Measurements from ENCODE around the gene SLC4A2.

The SLC4A2 gene

DNA sequence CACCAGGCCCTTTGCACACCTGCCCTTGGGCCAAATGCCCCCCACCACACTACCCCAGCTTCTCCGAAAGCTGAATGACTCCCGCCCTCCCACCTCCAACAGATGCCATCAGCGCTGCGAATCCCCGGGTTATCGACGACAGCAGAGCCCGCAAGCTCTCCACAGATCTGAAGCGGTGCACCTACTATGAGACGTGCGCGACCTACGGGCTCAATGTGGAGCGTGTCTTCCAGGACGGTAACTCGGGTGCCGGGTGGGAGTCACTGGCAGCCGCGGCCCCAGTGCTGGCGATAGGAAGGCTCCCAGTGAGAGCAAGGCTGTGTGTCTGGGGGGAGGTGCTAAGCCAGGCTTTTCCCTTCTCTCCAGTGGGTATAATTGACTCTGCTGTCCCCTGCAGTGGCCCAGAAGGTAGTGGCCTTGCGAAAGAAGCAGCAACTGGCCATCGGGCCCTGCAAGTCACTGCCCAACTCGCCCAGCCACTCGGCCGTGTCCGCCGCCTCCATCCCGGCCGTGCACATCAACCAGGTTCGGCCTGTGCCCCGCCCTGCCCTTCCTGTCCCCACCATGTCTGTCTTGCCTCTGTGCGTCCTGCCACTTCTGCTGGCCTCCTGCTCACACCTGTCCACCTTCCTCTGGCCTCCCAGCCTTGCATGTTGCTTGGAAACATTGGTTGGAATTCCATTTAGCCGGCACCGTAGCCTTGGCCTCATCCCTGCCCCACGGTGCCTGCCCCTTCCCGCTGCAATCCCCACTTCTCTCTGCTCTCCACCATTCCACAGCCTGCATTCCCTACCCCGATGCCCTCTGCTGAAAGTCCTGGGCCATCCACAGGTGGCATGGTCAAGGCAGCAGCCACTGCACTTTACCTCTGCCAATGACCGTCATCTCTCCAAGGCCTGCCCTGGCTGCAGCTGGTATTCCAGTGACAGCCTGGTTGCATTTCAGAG lies 59.0 kb downstream of the SLC4A2 start:
- DNase-seq, result no peak

DNA sequence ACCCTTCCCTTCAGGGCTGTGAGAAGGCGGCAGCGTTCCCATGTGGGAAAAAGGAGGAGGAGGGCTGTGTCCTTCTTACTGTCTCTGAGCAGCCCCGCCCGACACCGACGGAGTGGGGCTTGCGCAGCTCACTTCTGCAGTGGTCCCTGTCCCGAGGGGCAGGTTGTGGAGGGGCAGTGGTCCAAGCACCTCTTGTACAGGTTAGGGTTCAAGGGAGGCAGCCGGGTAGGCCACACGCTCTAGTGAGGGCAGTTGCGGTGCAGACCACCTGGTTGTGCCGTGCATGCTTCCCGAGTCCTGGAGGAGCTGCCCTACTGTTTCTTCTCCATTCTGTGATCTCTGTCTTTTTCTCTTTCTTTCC lies 59.6 kb downstream of the SLC4A2 start:
- DNase-seq, result no peak

DNA sequence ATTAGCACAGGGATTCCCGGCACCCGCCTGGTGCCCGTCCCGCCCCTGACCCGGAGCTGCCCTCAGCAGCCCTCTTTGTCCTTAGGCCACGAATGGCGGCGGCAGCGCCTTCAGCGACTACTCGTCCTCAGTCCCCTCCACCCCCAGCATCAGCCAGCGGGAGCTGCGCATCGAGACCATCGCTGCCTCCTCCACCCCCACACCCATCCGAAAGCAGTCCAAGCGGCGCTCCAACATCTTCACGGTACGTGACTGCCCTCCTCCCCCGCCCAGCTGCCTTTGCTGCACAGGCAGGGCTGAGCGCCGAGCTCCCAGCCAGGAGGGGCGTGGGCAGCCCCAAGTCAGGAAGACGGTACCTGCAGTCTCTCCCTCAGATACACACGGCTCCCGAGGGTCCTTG lies 60.5 kb downstream of the SLC4A2 start:
- no peak for DNase-seq

DNA sequence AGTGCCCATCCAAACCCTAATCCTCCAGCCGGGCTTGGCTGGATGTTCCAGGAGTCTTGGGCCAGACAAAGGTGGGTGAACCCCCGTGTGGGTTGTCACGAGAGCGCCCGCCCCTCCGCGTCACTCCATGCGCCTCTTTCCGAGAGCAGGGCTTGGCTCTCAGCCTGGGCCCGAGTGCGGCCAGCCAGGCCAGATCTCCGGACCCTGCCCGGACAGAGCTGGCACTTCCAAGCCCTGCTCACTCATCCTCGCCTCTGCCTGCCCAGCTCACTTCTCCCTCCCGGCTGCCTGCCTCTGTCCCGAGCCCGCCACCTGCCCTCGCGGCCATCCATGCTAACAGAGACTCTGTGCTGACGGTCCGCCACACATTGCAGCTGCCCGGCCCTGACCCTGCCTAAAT lies 61.5 kb downstream of the SLC4A2 start:
- no peak for DNase-seq

DNA sequence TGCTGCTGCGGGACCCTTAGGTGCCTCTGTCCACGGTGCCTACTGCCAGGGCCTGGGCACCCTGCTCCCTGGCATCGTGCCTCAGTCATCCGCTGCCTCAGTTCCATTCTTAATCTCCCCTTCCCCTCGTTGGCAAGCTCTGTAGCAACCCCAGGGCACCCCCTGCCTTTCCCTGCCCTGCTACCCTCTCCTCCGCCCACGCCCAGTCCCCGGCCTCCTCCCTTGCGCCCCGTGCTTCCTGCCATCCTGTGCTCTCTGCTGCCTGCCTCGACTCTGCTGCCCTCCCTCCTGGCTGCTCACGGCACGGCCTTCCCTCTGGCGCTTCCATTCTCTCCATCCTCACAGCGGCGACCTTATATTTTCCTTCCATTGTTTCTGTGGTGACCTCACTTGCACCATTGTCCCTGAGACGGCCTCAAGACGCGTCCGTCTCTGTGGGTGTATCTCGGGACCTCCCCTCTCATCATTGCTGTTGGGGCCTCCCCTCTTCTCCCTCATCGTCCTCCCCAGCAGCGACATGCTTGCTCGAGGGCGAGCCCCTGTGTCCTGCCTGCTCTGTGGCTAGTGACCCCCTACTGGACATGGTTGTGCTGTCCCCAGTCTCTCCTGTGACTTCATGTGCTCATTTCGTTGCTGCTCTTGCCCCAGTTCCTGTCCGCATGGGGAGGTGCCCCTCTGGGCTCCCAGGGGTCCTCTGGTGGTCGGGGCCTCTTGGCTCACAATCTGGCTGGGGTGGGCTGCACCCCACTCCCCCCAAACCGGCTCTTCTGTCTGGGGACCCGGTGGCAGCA lies 62.2 kb downstream of the SLC4A2 start:
- DNase-seq, result no peak

DNA sequence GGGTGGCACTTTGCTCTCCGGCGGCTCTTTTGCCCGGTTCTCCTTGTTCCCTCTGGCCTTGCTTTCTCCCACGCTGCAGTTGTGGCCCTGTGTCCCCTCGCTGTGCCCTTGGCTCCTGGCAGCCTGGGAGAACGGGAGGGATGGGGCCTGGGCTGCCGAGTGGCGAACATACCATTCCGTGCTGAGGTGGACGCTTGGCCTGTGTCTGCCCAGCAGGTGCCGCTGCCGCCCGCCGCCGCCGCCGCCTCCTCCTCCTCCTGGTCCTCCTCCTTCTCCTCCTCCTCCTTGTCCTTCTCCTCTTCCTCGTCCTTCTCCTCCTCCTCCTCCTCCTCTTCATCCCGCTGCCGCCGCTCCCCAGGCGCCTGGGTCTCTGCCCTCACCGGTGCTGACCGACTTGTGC lies 62.9 kb downstream of the SLC4A2 start:
- no peak for DNase-seq

DNA sequence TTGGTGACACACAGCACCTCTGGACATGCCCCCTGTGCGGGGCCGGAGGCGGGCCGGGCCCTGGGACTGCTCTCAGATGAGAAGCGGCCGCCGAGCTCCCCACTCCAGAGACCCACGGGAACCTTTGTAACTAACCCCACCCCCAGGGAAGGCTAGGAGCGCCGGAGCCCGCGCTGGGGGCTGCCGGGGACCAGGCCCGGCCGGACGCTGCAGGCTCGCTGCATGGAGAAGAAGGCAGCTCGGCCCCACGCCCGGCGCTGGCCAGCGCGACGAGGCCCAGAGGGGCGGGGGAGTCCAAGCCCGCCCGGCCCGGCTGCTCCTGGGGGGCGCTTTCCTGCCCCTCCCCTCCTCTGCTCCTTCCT lies 63.4 kb downstream of the SLC4A2 start:
- DNase-seq, result no peak

DNA sequence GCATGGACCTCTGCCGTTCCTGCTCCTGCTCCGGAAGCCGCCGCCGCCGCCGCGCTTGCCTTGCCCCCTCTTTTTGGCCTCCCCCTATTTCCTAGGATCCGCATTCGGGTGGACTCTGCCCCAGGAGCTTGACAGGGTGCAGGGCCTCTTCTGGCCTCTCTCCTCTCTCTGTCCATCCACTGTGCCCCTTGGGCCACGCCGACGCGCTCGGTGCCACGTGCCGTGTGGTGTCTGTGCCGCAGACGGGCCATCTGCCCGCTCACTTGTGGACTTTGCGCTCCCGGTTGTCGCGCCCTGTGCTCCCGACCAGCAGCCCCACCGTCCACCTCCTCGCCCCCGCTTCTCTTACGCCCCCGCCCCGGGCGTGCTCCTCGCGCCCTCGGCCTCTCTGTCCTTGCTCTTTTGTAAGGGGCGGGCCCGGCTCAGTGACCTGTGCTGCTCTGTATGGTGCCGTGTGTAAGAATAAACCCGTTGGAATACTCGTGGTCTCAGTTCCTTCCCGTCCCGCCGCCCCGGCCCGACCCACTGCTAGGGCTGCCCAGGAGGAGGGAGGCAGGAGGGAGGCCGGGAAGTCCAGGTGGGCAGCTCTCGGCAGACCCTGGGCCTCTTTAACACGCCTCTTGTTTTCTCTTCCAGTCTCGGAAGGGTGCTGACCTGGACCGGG lies 63.9 kb downstream of the SLC4A2 start:
- no peak for DNase-seq

DNA sequence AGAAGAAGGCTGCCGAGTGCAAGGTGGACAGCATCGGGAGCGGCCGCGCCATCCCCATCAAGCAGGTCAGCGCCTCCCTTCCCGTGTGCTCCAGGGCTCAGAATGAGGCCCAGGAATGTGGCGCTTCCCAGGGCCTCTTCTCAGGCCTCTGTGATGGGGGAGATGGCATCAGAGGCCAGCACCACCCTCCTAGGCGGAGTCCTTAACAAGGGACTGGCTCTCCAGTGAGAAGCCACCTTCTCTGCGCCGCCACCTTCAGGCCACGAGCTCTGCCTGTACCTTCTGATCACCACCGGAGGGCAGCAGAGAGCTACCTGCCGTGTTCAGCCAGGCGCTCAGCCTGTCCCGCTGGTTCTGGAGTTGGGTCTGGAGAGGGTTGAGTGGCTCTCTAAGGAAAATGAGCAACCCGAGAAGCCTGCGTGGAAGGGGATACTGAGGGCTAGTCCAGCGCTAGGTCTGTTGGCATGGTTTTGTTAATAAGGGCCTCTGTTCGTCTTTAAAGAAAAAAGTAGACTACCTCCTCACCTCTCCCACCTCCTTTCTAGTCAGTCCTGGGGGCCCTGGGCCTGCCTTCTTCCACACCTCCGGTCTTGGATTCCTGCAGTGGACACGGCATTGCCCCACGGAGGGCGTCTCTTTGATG lies 64.6 kb downstream of the SLC4A2 start:
- DNase-seq, result peak; percentile 40

DNA sequence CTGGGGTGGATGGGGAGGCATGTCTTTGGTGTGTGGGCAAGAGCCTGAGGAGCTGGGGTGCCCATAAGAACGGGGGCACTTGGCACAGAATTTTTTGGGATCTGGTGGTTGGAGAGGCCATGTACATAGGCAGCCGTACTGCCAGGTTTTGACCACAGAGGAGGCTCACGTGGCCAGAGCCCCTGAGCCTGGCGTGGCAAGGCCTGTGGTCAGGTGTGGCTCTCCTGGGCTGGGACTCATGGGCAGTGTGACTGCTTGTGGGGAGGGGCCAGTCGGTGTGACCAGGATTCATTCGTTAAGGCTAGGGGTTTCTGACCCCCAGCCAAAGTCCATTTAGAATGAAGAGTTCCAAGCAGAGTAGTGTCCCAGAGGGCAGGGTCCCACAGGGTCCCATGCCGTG lies 65.1 kb downstream of the SLC4A2 start:
- DNase-seq, result no peak

DNA sequence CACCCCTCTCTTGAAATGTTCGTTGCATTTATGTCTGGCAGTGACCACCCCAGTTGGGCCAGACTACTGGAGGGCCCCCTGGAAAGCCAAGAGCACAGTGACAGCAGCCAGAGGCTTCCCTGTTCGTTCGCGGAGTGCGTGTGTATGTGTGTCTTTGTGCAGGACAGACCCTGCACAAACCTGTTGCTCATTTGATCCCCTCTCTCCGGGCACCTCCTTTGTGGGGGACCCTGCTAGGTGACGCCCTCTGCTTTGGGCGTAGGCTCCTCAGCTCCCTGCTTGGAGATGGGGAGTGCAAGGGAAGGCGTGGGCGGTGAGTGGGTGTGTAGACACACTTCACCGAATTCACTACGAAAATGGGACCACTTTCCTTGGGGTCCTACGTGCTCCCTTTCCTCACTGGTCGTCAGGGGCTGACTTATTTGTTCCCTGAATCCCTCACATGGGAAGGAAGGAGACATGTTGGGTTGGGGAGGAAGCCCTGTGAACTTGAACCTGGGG lies 65.6 kb downstream of the SLC4A2 start:
- DNase-seq, result no peak

DNA sequence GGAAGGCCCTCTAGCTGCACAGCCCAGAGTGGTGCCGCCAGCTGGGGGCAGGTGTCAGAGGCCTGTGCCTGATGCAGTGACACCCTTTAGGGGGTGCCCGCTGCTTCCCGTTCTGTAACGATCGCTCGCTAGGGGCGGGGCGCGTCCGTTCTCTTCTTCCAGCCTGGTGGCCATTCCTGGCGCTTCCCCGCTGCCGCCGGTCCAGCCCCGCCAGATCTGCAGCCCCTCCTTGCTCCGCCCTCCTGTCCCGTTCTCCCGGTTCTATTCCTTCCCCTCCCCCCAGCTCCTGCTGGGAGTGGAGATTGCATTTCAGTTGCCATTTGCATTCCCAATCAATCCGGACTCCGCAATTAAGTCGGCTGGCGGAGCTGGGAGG lies 66.1 kb downstream of the SLC4A2 start:
- DNase-seq, result no peak

DNA sequence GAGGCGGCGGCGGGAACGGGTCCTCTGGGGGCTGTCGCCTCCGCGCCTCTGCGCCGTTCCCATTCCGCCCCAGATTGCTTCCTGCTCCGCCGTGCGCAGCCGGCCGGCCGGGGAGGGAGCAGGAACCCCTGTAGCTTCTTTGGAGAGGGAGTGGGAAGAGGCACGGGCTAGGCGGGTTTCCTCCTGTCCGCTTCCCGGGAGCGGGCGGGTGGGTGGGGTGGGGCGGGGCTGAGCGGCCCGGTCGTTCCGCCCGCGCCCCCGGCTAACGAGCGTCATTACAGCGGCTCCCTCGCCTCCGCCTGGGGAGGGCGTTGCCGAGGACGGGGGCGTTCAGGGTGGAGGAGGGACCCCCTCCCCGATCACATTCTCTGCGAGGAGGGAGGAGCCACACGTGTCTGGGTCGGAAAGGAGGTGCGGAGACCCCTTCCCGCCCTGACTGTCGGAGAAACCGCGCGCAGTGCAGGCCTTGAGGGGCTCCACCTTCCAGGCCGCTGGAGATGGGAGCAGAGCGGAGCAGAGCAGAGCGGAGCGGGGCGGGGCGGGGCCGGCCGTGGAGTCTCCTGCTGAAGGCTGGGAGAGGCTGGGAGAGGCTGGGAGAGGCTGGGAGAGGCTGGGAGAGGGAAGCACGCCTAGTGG lies 66.6 kb downstream of the SLC4A2 start:
- no peak for DNase-seq
